GM12878 (cell line): ENCODE measurements around the gene ANKRD11. TPM values are rescaled to one million over a fixed set of nuclear protein-coding genes. Genes with fewer than 3 reads are reported as not detected.

Experiments
- ATAC-seq: fragments of 200-7000 bp; cut with Tn5 transposase; 3 replicates; pipeline ENCODE4 v1.9.1; 2020; ENCODE audit warnings: mild to moderate bottlenecking, moderate library complexity
- BruUV-seq: library from RNA; stranded (reverse); fragments of 400-500 nt; replicated peaks from 2 replicates; lab custom pipeline; 2021; lab: Mats Ljungman, UMichigan
- CTCF ChIA-PET: fragments of 300-600 bp; sonication (Branson Sonifier 250); formaldehyde crosslinking; extraction: SDS; loops from one replicate; lab custom pipeline; 2021; ENCODE audit warnings: inconsistent platforms; lab: Yijun Ruan, JAX
- POLR2A ChIA-PET: fragments of 350-600 bp; formaldehyde crosslinking; extraction: SDS; loops from one replicate; lab custom pipeline; 2021; ENCODE audit warnings: inconsistent platforms; lab: Charles Lee
- RAD21 ChIA-PET: fragments of 300-600 bp; sonication (Branson Sonifier 250); formaldehyde crosslinking; loops from one replicate; lab custom pipeline; 2023; ENCODE audit warnings: antibody characterized with exemption; ENCODE audit not compliant: unreplicated experiment; lab: Charles Lee
- SMC1A ChIA-PET: fragments of 300-600 bp; sonication (Branson Sonifier 250); formaldehyde crosslinking; loops from one replicate; lab custom pipeline; 2023; ENCODE audit not compliant: unreplicated experiment, uncharacterized antibody; lab: Charles Lee
- DNase-seq: peaks from one replicate; pipeline ENCODE4 v3.0.0-alpha.2; 2011; ENCODE audit warnings: low read depth, low spot score
- FAIRE-seq: peaks from 3 replicates; lab custom pipeline; 2011; peaks lifted over from hg19 to GRCh38; lab: Jason Lieb, UNC
- H2AFZ ChIP-seq: 2 replicates; pipeline ENCODE4 v1.6.0; 2011; ENCODE audit warnings: low read depth, low read length, control low read depth; ENCODE audit not compliant: control insufficient read depth
- H3K27ac ChIP-seq: 2 replicates; pipeline ENCODE4 v1.5.1; 2011; ENCODE audit warnings: control low read depth; ENCODE audit not compliant: control insufficient read depth, insufficient read depth
- H3K27me3 ChIP-seq, 2 experiments: replicated peaks in 1 of 2; 2 replicates each; pipeline versions ENCODE4 v1.6.0 to v1.6.1; 2011; ENCODE audit warnings: low read length in 1 of 2; ENCODE audit not compliant: control insufficient read depth in 2 of 2, insufficient read depth in 2 of 2
- H3K36me3 ChIP-seq, 2 experiments: 2 replicates each; pipeline ENCODE4 v1.5.1; 2011; ENCODE audit warnings: low read length in 1 of 2; ENCODE audit not compliant: control insufficient read depth in 2 of 2, insufficient read depth in 2 of 2
- H3K4me1 ChIP-seq: 2 replicates; pipeline ENCODE4 v1.6.1; 2011; ENCODE audit warnings: mild to moderate bottlenecking, low read length, moderate library complexity, mixed read lengths; ENCODE audit not compliant: control insufficient read depth, insufficient read depth
- H3K4me2 ChIP-seq: 2 replicates; pipeline ENCODE4 v1.6.0; 2011; ENCODE audit warnings: control low read depth; ENCODE audit not compliant: control insufficient read depth, insufficient read depth
- H3K4me3 ChIP-seq: fragments of 200-600 bp; sonication (generic); 2 replicates; pipeline ENCODE4 v1.5.1; 2016
- H3K79me2 ChIP-seq: 2 replicates; pipeline ENCODE4 v1.6.0; 2011; ENCODE audit warnings: low read length; ENCODE audit not compliant: control insufficient read depth, insufficient read depth
- H3K9ac ChIP-seq: 2 replicates; pipeline ENCODE4 v1.8.0; 2011; ENCODE audit warnings: low read length, control low read depth, mixed read lengths; ENCODE audit not compliant: control insufficient read depth, insufficient read depth
- H3K9me3 ChIP-seq: replicated peaks from 3 replicates; pipeline ENCODE4 v1.5.1; 2011; ENCODE audit warnings: mild to moderate bottlenecking, low read length; ENCODE audit not compliant: control insufficient read depth, insufficient read depth
- H4K20me1 ChIP-seq: 2 replicates; pipeline ENCODE4 v1.6.0; 2011; ENCODE audit not compliant: control insufficient read depth, insufficient read depth
- ATF7 ChIP-seq: fragments of 450-650 bp; IDR thresholded peaks from 2 replicates; pipeline ENCODE4 v1.6.1; 2016; ENCODE audit warnings: low read depth, mild to moderate bottlenecking
- CHD4 ChIP-seq: fragments of 200-600 bp; sonication (generic); IDR thresholded peaks from 2 replicates; pipeline ENCODE4 v1.6.1; 2016; ENCODE audit warnings: mild to moderate bottlenecking
- CREB1 ChIP-seq: IDR thresholded peaks from 2 replicates; pipeline ENCODE4 v1.6.1; 2012; ENCODE audit warnings: low read depth, mild to moderate bottlenecking, inconsistent platforms
- E2F4 ChIP-seq: IDR thresholded peaks from 2 replicates; pipeline ENCODE4 v1.6.1; 2012; ENCODE audit warnings: low read depth, low read length, improper control_type of control experiment
- GABPA ChIP-seq: IDR thresholded peaks from 2 replicates; pipeline ENCODE4 v1.6.1; 2014; ENCODE audit warnings: antibody characterized with exemption, low read depth, mild to moderate bottlenecking, inconsistent platforms
- KAT2A ChIP-seq: conservative IDR thresholded peaks from 2 replicates; pipeline ENCODE4 v1.6.1; 2011; ENCODE audit warnings: low read depth, low read length; ENCODE audit not compliant: control insufficient read depth
- POLR2AphosphoS2 ChIP-seq: IDR thresholded peaks from 2 replicates; pipeline ENCODE4 v1.6.1; 2011; ENCODE audit warnings: low read depth, mild to moderate bottlenecking, low read length, improper control_type of control experiment, moderate library complexity
- RBBP5 ChIP-seq: fragments of 200-600 bp; sonication (generic); conservative IDR thresholded peaks from 2 replicates; pipeline ENCODE4 v1.6.1; 2016
- RELA ChIP-seq: fragments of 450-650 bp; IDR thresholded peaks from 2 replicates; pipeline ENCODE4 v1.8.0; 2014; ENCODE audit warnings: borderline replicate concordance; ENCODE audit not compliant: partially characterized antibody
- RUNX3 ChIP-seq: IDR thresholded peaks from 2 replicates; pipeline ENCODE4 v1.6.1; 2012; ENCODE audit warnings: low read length, inconsistent platforms
- SMC3 ChIP-seq: IDR thresholded peaks from 2 replicates; pipeline ENCODE4 v1.6.1; 2011; ENCODE audit warnings: low read length, improper control_type of control experiment, borderline replicate concordance
- SUZ12 ChIP-seq: fragments of 200-600 bp; sonication (generic); IDR thresholded peaks from one replicate; pipeline ENCODE4 v1.6.1; 2018; ENCODE audit warnings: antibody characterized with exemption, mild to moderate bottlenecking; ENCODE audit not compliant: unreplicated experiment
- ZNF592 ChIP-seq: fragments of 450-650 bp; IDR thresholded peaks from 2 replicates; pipeline ENCODE4 v1.6.1; 2017; ENCODE audit warnings: mild to moderate bottlenecking, moderate library complexity
- ZSCAN29 ChIP-seq: fragments of 450-650 bp; IDR thresholded peaks from 2 replicates; pipeline ENCODE4 v1.6.1; 2017; ENCODE audit warnings: mild to moderate bottlenecking, moderate library complexity
- WGBS: methylation state at CpG from one replicate; pipeline ENCODE4 v1.1.6; 2016; ENCODE audit warnings: low lambda C conversion rate; ENCODE audit not compliant: insufficient replicate concordance, insufficient coverage; ENCODE audit errors: missing lambda C conversion rate; 5-methylcytosine and 5-hydroxymethylcytosine counted together
- in situ Hi-C: fragments of 300-500 bp; cut with MboI; formaldehyde crosslinking; loops from 9 replicates; pipeline ENCODE4 v1.14.3; 2018; ENCODE audit warnings: mixed read lengths
- intact Hi-C: fragments of 100-400 bp; cut with micrococcal nuclease; formaldehyde crosslinking; loops from one replicate; pipeline ENCODE4 v1.14.2; 2022; ENCODE audit not compliant: unreplicated experiment
- polyA plus RNA-seq, 11 experiments: library from polyadenylated mRNA; depleted of rRNA in 4 of 11; unstranded in 6 of 11; stranded (reverse) in 5 of 11; fragments of >200 nt; fragmentation: Nextera tagmentation in 4 of 11; fragmentation: Illumina TruSeq in 1 of 11; extraction: Ambion mirVana in 4 of 11; extraction: Trizol in 1 of 11; gene quantifications; 1 replicate in 1 of 11; 2 replicates in 10 of 11; pipeline versions ENCODE4 v1.2.1 to v1.2.3, GENCODE V29; 2011 to 2016; ENCODE audit warnings: inconsistent platforms in 2 of 11, missing spikeins in 2 of 11, low read depth in 1 of 11
- total RNA-seq, 4 experiments: library from RNA; depleted of rRNA in 3 of 4; stranded (reverse); fragments of >200 nt in 3 of 4; fragmentation: Illumina TruSeq in 1 of 4; extraction: Trizol in 1 of 4; gene quantifications; 2 replicates each; pipeline versions ENCODE4 v1.2.1 to v1.2.3, GENCODE V29; 2013 to 2021

The ANKRD11 gene
- total and polyA plus RNA-seq, 10 of the 15 experiments (the other 5 are each of a cell fraction or from before 2014, with no cell fraction given) = 5.1 to 103 (median 27.4) TPM

DNA sequence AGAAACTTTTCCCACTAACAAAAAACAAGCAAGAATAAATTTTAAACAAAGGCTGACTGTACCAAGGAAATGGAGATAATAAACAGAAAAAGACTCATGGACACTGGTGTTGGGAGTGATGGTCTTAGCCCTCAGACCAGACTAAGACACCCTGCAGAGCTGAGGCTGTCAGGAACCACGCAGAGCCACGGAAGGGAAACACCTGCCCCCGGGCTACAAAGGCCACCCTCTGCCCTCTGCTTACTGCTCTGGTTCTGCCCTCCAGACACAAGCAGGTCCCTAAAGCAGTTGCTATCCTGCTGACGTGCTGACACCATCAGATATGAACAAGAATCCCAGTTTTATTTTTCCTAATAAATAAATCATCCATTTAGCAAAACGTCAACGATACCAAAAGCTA lies 80.0 kb downstream of the ANKRD11 start:
- RAD21 ChIA-PET = no interaction called here
- no peak for FAIRE-seq
- peaks cover 7% of the 10 kb centered on the region for H4K20me1 ChIP-seq

DNA sequence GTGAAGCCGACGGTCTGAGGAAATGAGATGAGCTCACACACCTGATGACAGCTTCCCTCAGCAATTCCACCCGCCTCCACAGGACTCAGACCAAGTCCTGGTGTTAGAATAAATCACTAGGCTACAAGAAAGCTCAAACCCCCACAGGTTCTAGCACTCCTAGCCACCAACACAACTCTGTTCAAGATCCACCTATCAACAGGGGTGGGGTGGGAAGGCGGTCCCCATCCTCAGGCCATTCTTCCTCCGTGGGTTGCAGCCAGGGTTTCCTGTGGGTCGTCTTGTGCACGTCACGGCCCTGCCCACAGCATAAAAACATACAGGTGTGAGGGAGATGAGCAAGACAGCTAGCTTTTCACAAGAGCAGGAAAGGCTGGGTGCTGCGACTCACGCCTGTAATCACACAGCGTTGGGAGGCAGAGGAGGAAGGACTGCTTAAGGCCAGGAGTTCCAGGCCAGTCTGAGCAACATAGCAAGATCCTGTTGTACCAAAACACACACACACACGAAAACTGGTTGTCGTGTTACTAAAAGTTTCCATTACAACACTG lies 81.1 kb downstream of the ANKRD11 start:
- Histone ChIP-seq H3K9ac (no peak overlapping the region), H3K4me1 (peaks cover 17% of the 10 kb centered on the region), H3K27ac (0 out of 2 replicates have a peak overlapping the region, but pooled peaks have one; percentile 37), H3K4me2 (no peak overlapping the region; the same call in 1 of the 2 replicates), H3K27me3 (no peaks in the 10 kb centered on the region), H3K79me2 (peaks cover 91% of the 10 kb centered on the region), H4K20me1 (peaks cover 3% of the 10 kb centered on the region), H3K4me3 (no peak overlapping the region), H3K9me3 (no peaks in the 10 kb centered on the region), H2AFZ (no peak overlapping the region), H3K36me3 (peaks cover 7 to 15% of the 10 kb centered on the region in 2 experiments; a peak in 2 of 4 replicates)
- 44% methylated on average over 13 of the region's 13 CpGs for WGBS
- CTCF ChIA-PET = no interaction called here
- intact Hi-C loops (no loop called here), in situ Hi-C loops (no loop called here)
- RAD21 ChIA-PET = no interaction called here
- FAIRE-seq (no peak), DNase-seq (no peak), ATAC-seq (peak; percentile 28)
- POLR2A ChIA-PET = interaction anchor here (0.6 kb wide), 1 partner anchor 41 kb away, joined by 3 read pairs; no protein-coding TSS in a partner anchor
- no TSS peak for BruUV-seq
- SMC1A ChIA-PET = no interaction called here
- TF ChIP-seq ZSCAN29 (no peak), RUNX3 (0 out of 2 replicates have a peak, but pooled peaks have one; percentile 5), CREB1 (0 out of 2 replicates have a peak, but pooled peaks have one; percentile 14), E2F4 (no peak), ZNF592 (no peak), ATF7 (no peak), RBBP5 (no peak), RELA (no peak), SMC3 (no peak), CHD4 (no peak), GABPA (no peak), KAT2A (no peak)

More for the DNA sequence above, 80.0 kb downstream of the ANKRD11 start:
- no peak overlapping the region; the same call in 1 of the 2 replicates for H3K27ac ChIP-seq
- ChIA-PET SMC1A (interaction anchor here (1.3 kb wide), 1 partner anchor 12 kb away, joined by 3 read pairs; no protein-coding TSS in a partner anchor), CTCF (interaction anchor here (0.7 kb wide), 1 partner anchor 244 kb away, joined by 3 read pairs; no protein-coding TSS in a partner anchor), POLR2A (interaction anchor here (0.7 kb wide), 1 partner anchor 89 kb away, joined by 3 read pairs; no protein-coding TSS in a partner anchor)
- H3K27me3 ChIP-seq = no peaks in the 10 kb centered on the region
- intact Hi-C loops = no loop called here
- no peaks in the 10 kb centered on the region for H3K9me3 ChIP-seq
- peaks cover 17% of the 10 kb centered on the region for H3K4me1 ChIP-seq
- in situ Hi-C loops = no loop called here
- no peak overlapping the region for H3K4me2 ChIP-seq
- WGBS = 87% methylated on average over 6 of the region's 6 CpGs
- no peak overlapping the region for H3K9ac ChIP-seq
- no TSS peak for BruUV-seq
- H3K36me3 ChIP-seq = peaks cover 9 to 18% of the 10 kb centered on the region in 2 experiments; a peak in 2 of 4 replicates
- ATAC-seq (no peak), DNase-seq (no peak)
- no peak overlapping the region for H3K4me3 ChIP-seq
- H3K79me2 ChIP-seq = peaks cover 90% of the 10 kb centered on the region
- H2AFZ ChIP-seq = no peak overlapping the region
- TF ChIP-seq POLR2AphosphoS2 (no peak), SUZ12 (no peak)
